H9 (cell line): ENCODE data around the gene ADCY1. TPM values are rescaled to one million over a fixed set of nuclear protein-coding genes. Genes with fewer than 3 reads are reported as not detected.

Experiments
- DNase-seq: peaks from one replicate; pipeline ENCODE4 v3.0.0-alpha.2; 2017
- H2AFZ ChIP-seq: one replicate; pipeline ENCODE4 v1.6.1; 2013; ENCODE audit warnings: mild to moderate bottlenecking, low read length, control low read depth, moderate library complexity
- H2AK5ac ChIP-seq: 2 replicates; pipeline ENCODE4 v1.6.1; 2013; ENCODE audit warnings: low read length, control low read depth, mixed read lengths; ENCODE audit not compliant: insufficient read length
- H2BK120ac ChIP-seq: one replicate; pipeline ENCODE4 v1.6.1; 2013; ENCODE audit warnings: low read depth, mild to moderate bottlenecking, low read length, control low read depth, inconsistent platforms; ENCODE audit not compliant: poor library complexity, severe bottlenecking
- H2BK12ac ChIP-seq: 2 replicates; pipeline ENCODE4 v1.6.1; 2013; ENCODE audit warnings: low read length, control low read depth, mixed read lengths, low read depth; ENCODE audit not compliant: insufficient read length
- H2BK15ac ChIP-seq: 2 replicates; pipeline ENCODE4 v1.6.1; 2013; ENCODE audit warnings: low read depth, low read length, control low read depth
- H2BK20ac ChIP-seq: one replicate; pipeline ENCODE4 v1.6.1; 2013; ENCODE audit warnings: low read depth, mild to moderate bottlenecking, low read length, control low read depth, inconsistent platforms; ENCODE audit not compliant: poor library complexity, severe bottlenecking
- H2BK5ac ChIP-seq: 2 replicates; pipeline ENCODE4 v1.6.1; 2013; ENCODE audit warnings: low read length, control low read depth, mixed read lengths; ENCODE audit not compliant: insufficient read length
- H3K14ac ChIP-seq: 2 replicates; pipeline ENCODE4 v1.6.1; 2013; ENCODE audit warnings: low read length, control low read depth; ENCODE audit not compliant: insufficient read depth
- H3K18ac ChIP-seq: 2 replicates; pipeline ENCODE4 v1.6.1; 2013; ENCODE audit warnings: low read depth, mild to moderate bottlenecking, mixed read lengths, low read length, control low read depth; ENCODE audit not compliant: insufficient read length
- H3K23ac ChIP-seq: 2 replicates; pipeline ENCODE4 v1.6.1; 2013; ENCODE audit warnings: low read length, control low read depth, mixed read lengths, low read depth; ENCODE audit not compliant: insufficient read length
- H3K23me2 ChIP-seq: 2 replicates; pipeline ENCODE4 v1.6.1; 2013; ENCODE audit warnings: low read depth, mild to moderate bottlenecking, mixed read lengths, low read length, control low read depth; ENCODE audit not compliant: insufficient read length, poor library complexity, severe bottlenecking
- H3K27ac ChIP-seq: 2 replicates; pipeline ENCODE4 v1.5.1; 2013; ENCODE audit warnings: low read length, control low read depth, mixed read lengths, low read depth; ENCODE audit not compliant: insufficient read length
- H3K27me3 ChIP-seq: 2 replicates; pipeline ENCODE4 v1.6.1; 2013; ENCODE audit warnings: low read length, control low read depth, inconsistent platforms; ENCODE audit not compliant: insufficient read depth
- H3K4ac ChIP-seq: 2 replicates; pipeline ENCODE4 v1.6.1; 2013; ENCODE audit warnings: low read depth, mild to moderate bottlenecking, control low read depth, inconsistent platforms, low read length, moderate library complexity
- H3K4me1 ChIP-seq: 2 replicates; pipeline ENCODE4 v1.6.1; 2013; ENCODE audit warnings: low read length, control low read depth, inconsistent platforms; ENCODE audit not compliant: insufficient read depth
- H3K4me2 ChIP-seq: 2 replicates; pipeline ENCODE4 v1.6.1; 2013; ENCODE audit warnings: low read length, control low read depth, mixed read lengths; ENCODE audit not compliant: insufficient read length, insufficient read depth
- H3K56ac ChIP-seq: 2 replicates; pipeline ENCODE4 v1.6.1; 2013; ENCODE audit warnings: low read depth, mild to moderate bottlenecking, mixed read lengths, low read length, control low read depth; ENCODE audit not compliant: insufficient read length
- H3K79me1 ChIP-seq: 2 replicates; pipeline ENCODE4 v1.6.1; 2013; ENCODE audit warnings: low read depth, mild to moderate bottlenecking, moderate library complexity, low read length, control low read depth, inconsistent platforms; ENCODE audit not compliant: insufficient read depth, poor library complexity, severe bottlenecking
- H3K79me2 ChIP-seq: 2 replicates; pipeline ENCODE4 v1.6.1; 2013; ENCODE audit warnings: low read length, control low read depth, inconsistent platforms; ENCODE audit not compliant: insufficient read depth
- H3K9ac ChIP-seq: 2 replicates; pipeline ENCODE4 v1.6.1; 2013; ENCODE audit warnings: low read length, control low read depth, mixed read lengths; ENCODE audit not compliant: insufficient read length; ENCODE audit errors: extremely low read depth
- H3K9me3 ChIP-seq: one replicate; pipeline ENCODE4 v1.6.1; 2013; ENCODE audit warnings: low read depth, low read length, inconsistent platforms; ENCODE audit not compliant: control insufficient read depth
- H3T11ph ChIP-seq: one replicate; pipeline ENCODE4 v1.6.1; 2013; ENCODE audit warnings: mild to moderate bottlenecking, low read length, control low read depth, inconsistent platforms
- H4K20me1 ChIP-seq: one replicate; pipeline ENCODE4 v1.6.1; 2013; ENCODE audit not compliant: control insufficient read depth, insufficient read length, insufficient read depth
- H4K5ac ChIP-seq: 2 replicates; pipeline ENCODE4 v1.6.1; 2013; ENCODE audit warnings: low read depth, mild to moderate bottlenecking, mixed read lengths, low read length, control low read depth; ENCODE audit not compliant: insufficient read length
- H4K8ac ChIP-seq: replicated peaks from 2 replicates; pipeline ENCODE4 v1.6.1; 2013; ENCODE audit warnings: low read length, control low read depth, mixed read lengths, low read depth; ENCODE audit not compliant: insufficient read length
- H4K91ac ChIP-seq: 2 replicates; pipeline ENCODE4 v1.6.1; 2013; ENCODE audit warnings: low read depth, mild to moderate bottlenecking, moderate library complexity, mixed read lengths, low read length, control low read depth; ENCODE audit not compliant: insufficient read length
- H3K27ac Mint-ChIP-seq, 3 experiments: 2 replicates in 2 of 3; 3 replicates in 1 of 3; pipeline ENCODE4 v1.8.0; 2020 to 2021; ENCODE audit warnings: mixed read lengths in 3 of 3, mild to moderate bottlenecking in 1 of 3, moderate library complexity in 1 of 3
- H3K27me3 Mint-ChIP-seq: 2 replicates; pipeline ENCODE4 v1.8.0; 2021; ENCODE audit warnings: low read depth, mild to moderate bottlenecking, moderate library complexity, mixed read lengths
- H3K36me3 Mint-ChIP-seq, 3 experiments: 2 replicates in 2 of 3; 3 replicates in 1 of 3; pipeline ENCODE4 v1.8.0; 2020 to 2021; ENCODE audit warnings: low read depth in 3 of 3, mixed read lengths in 3 of 3; ENCODE audit not compliant: insufficient read depth in 1 of 3
- H3K4me1 Mint-ChIP-seq, 2 experiments: 2 replicates each; pipeline ENCODE4 v1.8.0; 2020; ENCODE audit warnings: mixed read lengths in 2 of 2
- H3K4me3 Mint-ChIP-seq, 2 experiments: 2 replicates in 1 of 2; 3 replicates in 1 of 2; pipeline ENCODE4 v1.8.0; 2020 to 2021; ENCODE audit warnings: mild to moderate bottlenecking in 2 of 2, mixed read lengths in 2 of 2, moderate library complexity in 1 of 2
- H3K9me3 Mint-ChIP-seq, 2 experiments: 2 replicates in 1 of 2; 3 replicates in 1 of 2; pipeline ENCODE4 v1.8.0; 2020; ENCODE audit warnings: mild to moderate bottlenecking in 2 of 2, mixed read lengths in 2 of 2, moderate library complexity in 1 of 2
- WGBS: extraction: QIAGEN DNeasy Blood & Tissue Kit; methylation state at CpG from one replicate; pipeline ENCODE4 v1.1.7; 2013; ENCODE audit warnings: missing lambda C conversion rate, low lambda C conversion rate, mixed read lengths; ENCODE audit not compliant: insufficient read length; ENCODE audit errors: extremely low coverage; 5-methylcytosine and 5-hydroxymethylcytosine counted together
- total RNA-seq: library from RNA; stranded (reverse); gene quantifications from 2 replicates; pipeline ENCODE4 v1.2.1, GENCODE V29; 2021
- TF ChIP-seq, protein P1 (sequence below): fragments of 200-600 bp; sonication (generic); conservative IDR thresholded peaks from 3 replicates; pipeline ENCODE4 v1.8.0; 2021; ENCODE audit warnings: antibody characterized with exemption, mild to moderate bottlenecking

Gene ADCY1
- total RNA-seq, 1 experiment from 2014 or later = 21.6 TPM

DNA sequence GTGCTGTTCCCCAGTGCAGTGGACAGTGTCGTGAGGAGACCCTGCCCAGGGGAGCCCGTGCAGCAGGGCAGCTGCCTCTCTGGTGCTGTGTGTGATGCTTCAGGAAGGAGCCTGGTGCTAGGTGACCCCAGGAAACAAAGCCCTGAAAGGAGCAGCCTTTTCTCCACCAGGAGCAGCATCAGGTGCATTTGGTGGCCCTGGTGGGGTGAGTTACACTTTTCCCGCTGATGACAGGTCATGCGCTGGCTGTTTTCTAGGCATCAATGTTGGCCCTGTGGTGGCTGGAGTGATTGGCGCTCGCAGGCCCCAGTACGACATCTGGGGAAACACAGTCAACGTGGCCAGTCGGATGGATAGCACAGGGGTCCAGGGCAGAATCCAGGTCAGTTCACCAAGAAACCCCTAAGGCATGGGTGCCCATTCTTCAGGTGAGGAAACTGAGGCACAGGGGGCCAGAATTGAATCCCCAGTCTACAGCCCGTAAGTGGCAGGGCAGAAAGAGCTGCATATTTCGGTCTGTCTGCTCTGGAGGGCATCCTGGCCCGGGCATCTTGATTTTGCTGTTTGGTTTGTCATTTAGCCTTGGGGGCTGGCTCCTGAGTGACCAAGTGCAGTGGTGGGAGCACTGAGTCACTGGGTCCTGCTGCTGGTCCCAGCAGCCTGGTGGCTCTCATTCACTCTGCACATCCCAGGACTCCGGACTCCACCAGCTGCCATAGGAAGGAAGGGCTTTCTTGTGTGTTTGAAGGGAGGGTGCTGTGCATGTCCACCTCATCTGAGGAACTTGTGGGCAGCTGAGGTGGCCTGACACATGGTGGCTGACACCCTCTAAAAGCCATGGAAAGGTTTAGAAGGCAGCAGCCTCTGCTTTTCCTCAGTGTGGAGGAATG lies 136.3 kb downstream of the ADCY1 start:
- H3K23me2 ChIP-seq = no peaks in the 10 kb centered on the region
- H2BK15ac ChIP-seq = no peak overlapping the region
- H3K4me1 ChIP-seq = no peaks in the 10 kb centered on the region
- no peak overlapping the region for H3K18ac ChIP-seq
- H2BK12ac ChIP-seq = no peak overlapping the region
- no peak overlapping the region for H3K4ac ChIP-seq
- H3K27ac Mint-ChIP-seq = no peak overlapping the region
- H3K4me3 Mint-ChIP-seq = no peak overlapping the region
- no peaks in the 10 kb centered on the region for H3K27me3 ChIP-seq
- no peak overlapping the region for H3K56ac ChIP-seq
- peaks cover 4 to 13% of the 10 kb centered on the region in 2 experiments; a peak in 2 of 4 replicates for H3K4me1 Mint-ChIP-seq
- no peaks in the 10 kb centered on the region for H3K9me3 Mint-ChIP-seq
- no peak overlapping the region for H3K4me2 ChIP-seq
- no peak overlapping the region for H3K27ac ChIP-seq
- no peak overlapping the region for H2BK120ac ChIP-seq
- no peaks in the 10 kb centered on the region for H3K9me3 ChIP-seq
- no peak overlapping the region for H3K9ac ChIP-seq
- no peak overlapping the region for H3T11ph ChIP-seq
- H4K91ac ChIP-seq = no peak overlapping the region
- H2AK5ac ChIP-seq = no peak overlapping the region
- no peaks in the 10 kb centered on the region for H3K79me2 ChIP-seq
- no peaks in the 10 kb centered on the region for H3K79me1 ChIP-seq
- peak; percentile 16 for DNase-seq
- TF ChIP-seq, protein P1, sequence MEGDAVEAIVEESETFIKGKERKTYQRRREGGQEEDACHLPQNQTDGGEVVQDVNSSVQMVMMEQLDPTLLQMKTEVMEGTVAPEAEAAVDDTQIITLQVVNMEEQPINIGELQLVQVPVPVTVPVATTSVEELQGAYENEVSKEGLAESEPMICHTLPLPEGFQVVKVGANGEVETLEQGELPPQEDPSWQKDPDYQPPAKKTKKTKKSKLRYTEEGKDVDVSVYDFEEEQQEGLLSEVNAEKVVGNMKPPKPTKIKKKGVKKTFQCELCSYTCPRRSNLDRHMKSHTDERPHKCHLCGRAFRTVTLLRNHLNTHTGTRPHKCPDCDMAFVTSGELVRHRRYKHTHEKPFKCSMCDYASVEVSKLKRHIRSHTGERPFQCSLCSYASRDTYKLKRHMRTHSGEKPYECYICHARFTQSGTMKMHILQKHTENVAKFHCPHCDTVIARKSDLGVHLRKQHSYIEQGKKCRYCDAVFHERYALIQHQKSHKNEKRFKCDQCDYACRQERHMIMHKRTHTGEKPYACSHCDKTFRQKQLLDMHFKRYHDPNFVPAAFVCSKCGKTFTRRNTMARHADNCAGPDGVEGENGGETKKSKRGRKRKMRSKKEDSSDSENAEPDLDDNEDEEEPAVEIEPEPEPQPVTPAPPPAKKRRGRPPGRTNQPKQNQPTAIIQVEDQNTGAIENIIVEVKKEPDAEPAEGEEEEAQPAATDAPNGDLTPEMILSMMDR = no peak
- H4K8ac ChIP-seq = no peak overlapping the region
- H2BK20ac ChIP-seq = no peak overlapping the region
- no peak overlapping the region for H3K14ac ChIP-seq
- WGBS = no CpG with 5 or more reads among the region's 13 CpGs
- no peak overlapping the region for H4K5ac ChIP-seq
- no peak overlapping the region for H2BK5ac ChIP-seq
- peaks cover 3 to 9% (median 7%) of the 10 kb centered on the region in 3 experiments; a peak in 4 of 7 replicates for H3K36me3 Mint-ChIP-seq
- H4K20me1 ChIP-seq = no peaks in the 10 kb centered on the region
- no peak overlapping the region for H3K23ac ChIP-seq
- no peak overlapping the region for H2AFZ ChIP-seq
- no peaks in the 10 kb centered on the region for H3K27me3 Mint-ChIP-seq
